ENCODE results near the gene BET1L.
"Not testable (repeated sequence)": the region's sequence is repeated elsewhere in the genome, so short reads cannot be mapped to it uniquely, and the experiment has no call there.

Gene BET1L

DNA sequence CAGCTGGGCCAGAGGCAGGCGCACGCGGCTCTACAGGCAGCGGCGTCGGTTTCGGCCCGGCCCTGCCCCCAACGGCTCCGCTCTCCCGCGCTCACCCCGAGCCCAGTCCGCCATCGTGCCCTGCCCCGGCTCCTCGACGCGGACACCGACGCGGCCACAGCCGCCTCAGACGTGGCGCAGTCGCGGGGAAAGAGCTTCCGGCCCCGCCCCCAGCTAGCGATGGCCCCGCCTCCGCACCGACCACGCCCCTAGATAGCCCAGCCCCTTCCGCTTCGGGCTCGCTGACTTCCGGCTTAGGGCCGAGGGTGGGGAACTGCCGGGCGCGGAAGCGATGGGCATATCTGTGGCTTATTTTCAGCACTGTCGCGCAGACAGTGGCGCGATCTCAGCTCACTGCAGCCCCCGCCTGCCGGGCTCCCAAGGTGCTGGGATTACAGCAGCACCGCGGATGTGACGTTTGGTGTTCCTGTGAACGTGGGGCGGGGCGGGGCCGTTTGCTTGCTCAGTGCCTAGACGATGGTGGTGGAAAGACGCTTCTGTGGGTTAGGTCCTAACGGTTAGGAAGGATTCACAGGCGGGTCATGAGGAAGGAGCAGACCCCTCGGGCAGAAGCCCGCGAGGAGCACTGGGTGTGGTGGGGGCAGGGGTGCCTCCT lies at the start of gene BET1L, which contains the start of gene RIC8A:
TSS of gene BET1L (minus strand) at position 192 of the 655 bp plus-strand sequence. CDS start at position 114, 78 bp downstream.
TSS of gene RIC8A (plus strand) at position 501 of the 655 bp plus-strand sequence. CDS start 1,147 bp downstream, outside the sequence.
- peak; percentile 98 for DNase-seq

- no peak for DNase-seq
These were observed 48.6 kb upstream of the BET1L start for GRCh38 chr11:255816-256215.

- DNase-seq, result no peak
These were observed 48.0 kb upstream of the BET1L start for GRCh38 chr11:255176-255575.

DNA sequence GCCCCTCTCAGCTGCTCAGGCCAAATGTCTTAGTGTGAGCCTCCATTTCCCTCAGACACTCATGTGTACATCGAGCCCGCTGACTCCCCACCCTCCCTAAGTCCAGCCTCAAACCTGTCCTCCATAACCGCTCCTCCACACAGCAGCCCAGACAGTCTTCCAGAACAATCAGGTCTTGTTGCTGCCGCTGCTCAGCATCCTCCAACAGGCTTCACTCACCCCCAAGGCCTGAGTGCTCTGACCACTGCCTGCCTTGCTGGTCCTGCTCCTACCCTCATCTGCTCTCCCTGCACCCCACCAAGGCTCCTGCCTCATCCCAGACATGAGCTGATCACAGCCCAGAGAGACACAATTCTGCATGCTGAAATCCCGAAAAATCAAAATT lies 46.7 kb upstream of the BET1L start:
- no peak for DNase-seq

DNA sequence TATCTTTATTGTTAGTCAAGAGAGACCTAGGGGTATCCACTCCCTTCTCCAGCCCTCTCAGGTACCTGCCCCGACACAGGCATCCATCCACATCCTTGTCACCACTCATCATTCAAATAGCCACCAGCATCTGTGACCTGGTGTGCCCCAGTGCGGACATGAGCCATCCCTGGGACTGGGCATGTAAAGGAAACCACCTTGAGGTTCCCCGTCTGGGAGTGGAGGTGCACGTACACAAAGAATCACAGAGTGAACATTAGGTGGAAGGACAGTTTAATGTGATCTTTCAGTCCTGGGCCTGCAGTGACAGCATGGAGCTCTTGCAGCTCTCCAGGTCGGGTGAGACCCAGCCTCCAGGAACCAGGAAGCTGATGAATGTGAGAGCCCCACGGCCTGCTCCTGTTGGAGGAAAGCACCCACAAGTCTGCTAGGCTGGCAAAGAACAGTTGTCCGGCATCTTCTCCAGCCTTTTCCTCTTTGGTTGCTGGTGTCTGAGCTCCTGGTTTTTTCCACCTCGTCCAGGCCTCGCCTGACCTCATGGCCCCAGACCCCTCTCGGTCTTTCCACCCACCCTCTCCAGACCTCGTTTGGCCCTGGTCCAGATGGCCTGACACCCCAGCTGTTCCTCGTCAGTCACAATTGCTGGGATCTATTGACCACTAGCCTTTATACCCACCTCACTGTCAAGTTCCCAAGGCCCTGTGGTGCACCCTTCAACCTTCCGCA lies 46.1 kb upstream of the BET1L start:
- DNase-seq, result no peak

DNA sequence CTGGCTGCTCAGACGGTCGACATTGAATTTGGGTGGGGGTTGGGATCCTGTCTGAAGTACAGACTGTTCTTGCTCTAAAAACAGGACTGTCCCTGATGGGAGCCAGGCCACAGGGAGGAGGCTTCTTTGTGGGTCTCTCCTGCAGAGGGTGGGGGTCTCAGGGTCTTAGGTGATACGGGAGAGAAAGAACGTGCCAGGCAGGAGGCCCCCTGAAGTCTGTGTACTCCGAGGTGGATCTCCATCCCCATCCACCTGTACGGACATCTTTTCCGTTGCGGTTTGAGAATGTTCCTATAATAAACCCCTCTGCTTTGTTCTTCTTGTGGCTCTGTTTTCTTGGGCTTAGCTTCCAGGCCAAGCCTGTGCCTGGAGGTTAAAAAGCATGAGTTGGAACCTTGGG lies 45.5 kb upstream of the BET1L start:
- DNase-seq, result no peak

DNA sequence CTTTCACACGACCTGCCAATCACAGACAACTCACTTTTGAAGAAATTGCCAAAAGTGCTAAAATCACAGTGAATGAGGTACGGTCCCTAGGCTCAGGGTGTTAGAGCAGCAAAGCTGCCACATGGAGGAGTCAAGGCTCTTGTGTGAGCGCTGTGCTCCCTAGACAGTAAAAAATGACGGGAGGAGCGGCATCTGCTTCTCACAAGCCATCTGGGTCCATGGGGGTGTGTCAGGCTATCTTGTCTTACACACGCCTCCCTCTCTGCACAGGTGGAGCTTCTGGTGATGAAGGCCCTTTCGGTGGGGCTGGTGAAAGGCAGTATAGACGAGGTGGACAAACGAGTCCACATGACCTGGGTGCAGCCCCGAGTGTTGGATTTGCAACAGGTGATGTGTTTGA lies 44.4 kb upstream of the BET1L start:
- DNase-seq, result no peak

GRCh38 chr11:250740-251299 lies 43.6 kb upstream of the BET1L start:
- peak; percentile 70 for DNase-seq

DNA sequence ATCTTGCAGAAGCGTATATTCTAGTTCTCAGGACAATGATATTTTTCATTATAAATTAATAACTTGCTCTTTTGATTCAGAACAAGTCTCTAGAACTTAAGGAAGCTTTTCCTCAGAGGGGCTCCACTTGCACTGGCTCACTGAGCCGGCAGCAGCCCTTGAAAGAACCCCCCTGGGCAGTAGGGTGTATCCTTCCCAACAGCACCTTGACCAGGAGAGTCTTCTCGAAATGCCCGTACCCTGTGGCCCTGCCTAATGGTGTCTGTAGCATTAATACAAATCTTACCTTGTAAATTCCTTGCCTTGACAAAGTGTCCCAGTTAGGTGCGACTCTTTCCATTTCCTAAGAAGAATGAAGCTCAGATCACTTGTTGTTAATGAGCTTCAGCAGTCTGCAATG lies 43.1 kb upstream of the BET1L start:
- no peak for DNase-seq

GRCh38 chr11:249062-249461 lies 41.9 kb upstream of the BET1L start:
- no peak for DNase-seq

DNA sequence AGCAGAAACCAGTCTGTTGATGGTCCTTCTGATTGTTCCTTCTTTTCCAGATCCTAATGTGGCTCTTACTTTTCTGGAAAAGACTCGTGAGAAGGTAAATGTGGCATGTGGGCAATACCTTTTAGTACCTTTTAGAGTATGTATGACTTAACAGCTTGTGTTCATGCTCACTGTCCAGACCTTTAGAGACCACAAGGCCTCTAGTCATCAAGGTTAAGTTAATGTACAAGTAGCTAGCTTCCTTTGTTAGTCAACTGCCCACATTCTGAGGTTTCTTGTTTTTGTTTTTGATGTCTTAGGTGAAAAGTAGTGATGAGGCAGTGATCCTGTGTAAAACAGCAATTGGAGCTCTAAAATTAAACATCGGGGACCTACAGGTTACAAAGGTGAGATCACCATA lies 37.2 kb upstream of the BET1L start:
- no peak for DNase-seq

DNA sequence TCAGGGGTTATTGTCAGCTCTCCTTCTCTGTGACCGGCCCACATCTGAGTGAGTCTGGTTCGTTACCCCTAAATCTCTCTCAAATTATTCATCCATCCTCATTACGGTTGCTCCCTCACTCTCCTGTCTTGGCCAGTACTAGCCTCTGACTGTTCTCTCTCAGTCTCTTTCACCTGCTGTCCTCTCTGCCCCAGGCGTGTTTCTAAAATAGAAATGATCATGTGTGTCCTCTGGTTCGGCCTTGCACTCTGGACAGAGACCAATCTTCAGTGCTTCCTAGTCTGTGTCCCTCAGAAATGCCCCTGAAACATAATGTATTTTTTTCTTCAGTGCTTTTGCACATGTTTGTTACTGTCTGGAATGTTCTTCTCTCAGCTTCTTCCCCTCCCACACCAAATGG lies 34.4 kb upstream of the BET1L start:
- DNase-seq, result no peak

DNA sequence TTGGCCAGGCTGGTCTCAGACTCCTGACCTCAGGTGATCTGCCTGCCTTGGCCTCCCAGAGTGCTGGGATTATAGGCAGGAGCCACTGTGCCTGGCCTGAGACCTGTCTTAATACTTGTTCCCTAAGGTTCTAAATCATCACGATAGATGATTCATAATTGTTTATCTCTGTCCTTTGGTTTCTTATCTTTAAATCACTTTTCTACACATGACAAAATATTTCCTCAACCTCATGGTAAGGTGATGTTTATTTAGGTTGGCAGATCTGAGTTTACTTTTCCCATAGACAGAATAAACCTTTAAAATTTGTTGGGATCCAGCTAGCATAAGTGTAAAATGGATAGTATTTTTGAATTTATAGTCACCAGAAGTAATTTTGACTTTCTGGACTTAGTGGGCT lies 33.1 kb upstream of the BET1L start:
- DNase-seq, result no peak

GRCh38 chr11:238346-238745 lies 31.1 kb upstream of the BET1L start:
- not testable (repeated sequence) for DNase-seq

- peak; percentile 94 for DNase-seq
These were observed 29.9 kb upstream of the BET1L start, which contains the start of gene PSMD13 for GRCh38 chr11:236774-237767. PSMD13 (plus strand) TSS chr11:236976; CDS start chr11:237050, 74 bp downstream.

DNA sequence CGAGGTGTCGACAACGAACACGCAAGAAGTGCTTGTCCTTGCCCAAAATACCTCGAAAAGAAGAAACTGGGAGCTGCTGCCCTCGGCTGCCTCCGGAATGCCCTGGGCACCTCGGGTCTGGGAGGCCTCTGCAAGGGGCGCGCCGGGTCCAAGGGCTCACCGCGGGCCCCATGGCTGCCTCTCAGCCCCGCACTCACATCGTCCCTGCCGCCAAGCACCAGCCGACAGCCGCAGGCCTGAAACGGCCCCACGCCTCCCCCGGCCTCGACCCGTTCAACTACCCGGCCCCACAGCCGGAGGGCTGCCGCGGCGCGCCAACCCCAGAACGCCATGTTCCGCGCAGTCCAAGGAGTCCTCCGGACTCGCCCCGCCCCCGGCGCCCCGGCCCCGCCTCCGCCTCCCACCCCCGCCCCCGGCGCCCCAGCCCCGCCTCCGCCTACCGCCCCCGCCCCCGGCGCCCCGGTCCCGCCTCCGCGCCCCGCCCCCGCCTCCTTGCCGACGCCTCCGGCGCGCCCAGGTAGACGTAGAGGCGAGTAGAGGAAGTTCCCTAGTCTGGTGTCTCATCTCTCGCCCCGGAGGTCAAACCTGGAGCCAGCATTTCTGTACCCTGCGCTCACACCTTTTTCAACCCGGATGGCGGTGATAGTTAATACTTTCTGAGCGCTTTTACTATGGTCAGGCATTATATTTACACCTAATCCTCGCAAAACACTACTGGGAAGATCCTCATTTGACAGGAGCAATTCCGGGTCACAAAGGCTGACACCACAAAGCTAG lies 29.0 kb upstream of the BET1L start, which contains the start of gene SIRT3:
TSS of gene SIRT3 (minus strand) at position 346 of the 777 bp plus-strand sequence. CDS start at position 332, 14 bp downstream.
- DNase-seq, result peak; percentile 76

- DNase-seq, result no peak
These were observed 28.4 kb upstream of the BET1L start for GRCh38 chr11:235609-235996.

DNA sequence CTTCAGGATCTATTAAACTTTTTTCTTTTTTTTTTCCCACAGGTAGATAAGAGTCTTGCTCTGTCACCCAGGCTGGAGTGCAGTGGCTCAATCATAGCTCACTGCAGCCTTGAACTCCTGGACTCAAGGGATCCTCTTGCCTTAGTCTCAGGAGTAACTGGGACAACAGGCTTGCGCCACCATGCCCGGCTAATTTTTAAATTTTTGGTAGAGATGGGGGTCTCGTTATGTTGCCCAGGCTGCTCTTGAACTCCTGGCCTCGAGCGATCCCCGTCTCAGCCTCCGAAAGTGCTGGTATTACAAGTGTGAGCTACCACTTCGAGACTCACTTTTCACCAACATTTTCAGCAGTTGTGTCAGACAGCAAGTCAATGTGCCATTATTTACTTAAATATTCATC lies 28.0 kb upstream of the BET1L start:
- no peak for DNase-seq

- no peak for DNase-seq
These were observed 25.8 kb upstream of the BET1L start for GRCh38 chr11:232783-233565.

- DNase-seq, result no peak
These were observed 23.2 kb upstream of the BET1L start for GRCh38 chr11:230431-230830.

- no peak for DNase-seq
These were observed 20.7 kb upstream of the BET1L start for GRCh38 chr11:227824-228379.

All from suppressor macrophage treated with lipopolysaccharide for 4 hours (primary cell).